Liver (tissue), 9 donors: ENCODE data around the gene PAIP2B. TPM values are rescaled to one million over a fixed set of nuclear protein-coding genes. Genes with fewer than 3 reads are reported as not detected.

Experiments
- DNase-seq: peaks from one replicate; pipeline ENCODE4 v3.0.0-alpha.2; 2017; ENCODE audit warnings: low spot score
- H3K27ac ChIP-seq, 2 donors: one replicate each; pipeline ENCODE4 v1.7.0; 2013; ENCODE audit warnings: inconsistent platforms in 2 of 2, low read length in 2 of 2, control low read depth in 1 of 2, low read depth in 1 of 2, mild to moderate bottlenecking in 1 of 2
- H3K27me3 ChIP-seq, 4 donors: one replicate each; pipeline versions ENCODE4 v1.6.1 to v1.7.0; 2013; ENCODE audit warnings: low read length in 3 of 4, inconsistent platforms in 1 of 4, mild to moderate bottlenecking in 1 of 4, moderate library complexity in 1 of 4; ENCODE audit not compliant: control insufficient read depth in 4 of 4, insufficient read depth in 4 of 4
- H3K36me3 ChIP-seq, 4 donors: one replicate each; pipeline versions ENCODE4 v1.6.1 to v1.7.0; 2013; ENCODE audit warnings: low read length in 3 of 4, mild to moderate bottlenecking in 3 of 4, low read depth in 1 of 4, moderate library complexity in 1 of 4; ENCODE audit not compliant: control insufficient read depth in 4 of 4, insufficient read depth in 3 of 4
- H3K4me1 ChIP-seq, 4 donors: one replicate each; pipeline versions ENCODE4 v1.6.1 to v1.7.0; 2013; ENCODE audit warnings: low read length in 3 of 4, mild to moderate bottlenecking in 3 of 4, moderate library complexity in 1 of 4; ENCODE audit not compliant: control insufficient read depth in 4 of 4, insufficient read depth in 4 of 4
- H3K4me3 ChIP-seq, 3 donors: one replicate each; pipeline versions ENCODE4 v1.6.1 to v1.7.0; 2013; ENCODE audit warnings: low read length in 3 of 3, control low read depth in 1 of 3, low read depth in 1 of 3, mild to moderate bottlenecking in 1 of 3
- H3K9ac ChIP-seq, 2 donors: one replicate each; pipeline ENCODE4 v1.7.0; 2013; ENCODE audit warnings: low read length in 2 of 2, mild to moderate bottlenecking in 2 of 2, moderate library complexity in 2 of 2, control low read depth in 1 of 2, low read depth in 1 of 2
- H3K9me3 ChIP-seq, 4 donors: one replicate each; pipeline versions ENCODE4 v1.6.1 to v1.7.0; 2013; ENCODE audit warnings: low read length in 3 of 4; ENCODE audit not compliant: control insufficient read depth in 4 of 4
- ATF3 ChIP-seq: IDR thresholded peaks from 2 replicates; pipeline ENCODE4 v1.6.1; 2016; ENCODE audit warnings: antibody characterized with exemption
- CTCF ChIP-seq: fragments of 150-350 bp; IDR thresholded peaks from 2 replicates; pipeline ENCODE4 v1.5.1; 2017; ENCODE audit warnings: improper control_type of control experiment, low read depth, low read length; ENCODE audit not compliant: missing input control
- EGR1 ChIP-seq, 2 donors: IDR thresholded peaks; 2 replicates each; pipeline ENCODE4 v1.6.1; 2016 to 2018; ENCODE audit warnings: antibody characterized with exemption in 2 of 2, low read depth in 2 of 2
- FOXA1 ChIP-seq: IDR thresholded peaks from 2 replicates; pipeline ENCODE4 v1.6.1; 2016; ENCODE audit warnings: antibody characterized with exemption
- FOXA2 ChIP-seq: IDR thresholded peaks from 2 replicates; pipeline ENCODE4 v1.6.1; 2016; ENCODE audit warnings: antibody characterized with exemption
- GABPA ChIP-seq, 2 donors: IDR thresholded peaks in 1 of 2; conservative IDR thresholded peaks in 1 of 2; 2 replicates each; pipeline ENCODE4 v1.6.1; 2016; ENCODE audit warnings: antibody characterized with exemption in 2 of 2, mild to moderate bottlenecking in 1 of 2, moderate library complexity in 1 of 2
- HNF4A ChIP-seq, 2 donors: conservative IDR thresholded peaks; 2 replicates each; pipeline ENCODE4 v1.6.1; 2016; ENCODE audit warnings: antibody characterized with exemption in 2 of 2, mild to moderate bottlenecking in 2 of 2
- HNF4G ChIP-seq: IDR thresholded peaks from 2 replicates; pipeline ENCODE4 v1.6.1; 2016; ENCODE audit warnings: antibody characterized with exemption
- JUND ChIP-seq, 2 donors: IDR thresholded peaks; 2 replicates each; pipeline ENCODE4 v1.6.1; 2016; ENCODE audit warnings: antibody characterized with exemption in 2 of 2
- NR2F2 ChIP-seq: IDR thresholded peaks from 2 replicates; pipeline ENCODE4 v1.6.1; 2016; ENCODE audit warnings: antibody characterized with exemption
- RAD21 ChIP-seq, 2 donors: IDR thresholded peaks; 2 replicates each; pipeline ENCODE4 v1.6.1; 2016; ENCODE audit warnings: antibody characterized with exemption in 2 of 2, mild to moderate bottlenecking in 2 of 2
- RXRA ChIP-seq, 2 donors: IDR thresholded peaks; 2 replicates each; pipeline ENCODE4 v1.6.1; 2017 to 2018; ENCODE audit warnings: antibody characterized with exemption in 2 of 2, mild to moderate bottlenecking in 1 of 2
- SP1 ChIP-seq: IDR thresholded peaks from 2 replicates; pipeline ENCODE4 v1.6.1; 2018; ENCODE audit warnings: antibody characterized with exemption, mild to moderate bottlenecking
- TAF1 ChIP-seq: conservative IDR thresholded peaks from 2 replicates; pipeline ENCODE4 v1.6.1; 2016; ENCODE audit warnings: antibody characterized with exemption, mild to moderate bottlenecking
- YY1 ChIP-seq: IDR thresholded peaks from 2 replicates; pipeline ENCODE4 v1.6.1; 2016; ENCODE audit warnings: antibody characterized with exemption, mild to moderate bottlenecking
- ZBTB33 ChIP-seq: IDR thresholded peaks from 2 replicates; pipeline ENCODE4 v1.6.1; 2016; ENCODE audit warnings: antibody characterized with exemption
- whole genome bisulfite sequencing: extraction: QIAGEN DNeasy Blood & Tissue Kit; methylation state at CpG from one replicate; pipeline ENCODE4 v1.1.7; 2013; 5-methylcytosine and 5-hydroxymethylcytosine counted together
- polyA plus RNA-seq, 2 donors: library from polyadenylated mRNA; stranded (reverse) in 1 of 2; unstranded in 1 of 2; fragments of 200-250 nt in 1 of 2; fragments of >200 nt in 1 of 2; fragmentation: Nextera tagmentation in 1 of 2; extraction: Ambion mirVana in 1 of 2; gene quantifications; one replicate each; pipeline versions ENCODE4 v1.2.1 to v1.2.3, GENCODE V29; 2013 to 2015
- total RNA-seq, 2 donors: library from RNA; depleted of rRNA; stranded (reverse); fragments of >200 nt; gene quantifications; one replicate each; pipeline ENCODE4 v1.2.3, GENCODE V29; 2014
- TF ChIP-seq, protein P1 (sequence below): IDR thresholded peaks from 2 replicates; pipeline ENCODE4 v1.6.1; 2016; ENCODE audit warnings: antibody characterized with exemption
- TF ChIP-seq, protein P2 (sequence below): IDR thresholded peaks from 2 replicates; pipeline ENCODE4 v1.6.1; 2016; ENCODE audit warnings: antibody characterized with exemption, mild to moderate bottlenecking
- donor health status: healthy.
- donor health status: healthy.
- donor health status: healthy.
- donor health status: healthy.
- donor health status: healthy.

Gene PAIP2B
- total and polyA plus RNA-seq, 4 donors = 4.8 to 28.6 (median 10.6) TPM

DNA sequence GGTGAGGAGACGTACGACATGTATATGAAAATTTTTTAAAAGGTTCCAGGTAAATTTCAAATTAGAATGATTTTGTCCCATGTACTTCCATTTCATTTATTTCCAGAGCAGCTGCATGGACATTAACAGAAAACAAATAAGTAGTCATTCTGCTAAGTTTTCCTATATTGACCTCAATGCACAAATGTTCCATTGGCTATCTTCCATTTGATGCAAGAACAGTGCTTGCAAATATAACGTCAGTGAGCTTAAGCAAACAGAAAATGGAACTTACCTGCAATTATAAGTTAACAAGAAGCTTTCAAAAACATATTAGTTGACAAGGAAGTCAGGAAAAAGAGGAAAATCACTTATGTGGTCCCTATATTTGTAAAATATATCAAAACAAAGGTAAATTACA, 16.6 kb downstream of the PAIP2B start:
- H3K36me3 ChIP-seq = no peaks in the 10 kb centered on the region
- peak overlapping the region; percentile 56 to 76 for H3K27ac ChIP-seq
- TF ChIP-seq HNF4A (conservative IDR thresholded peaks at IDR 0.05) (peak; percentile 57 to 68), NR2F2 (no peak), GABPA (IDR thresholded peaks at IDR 0.05 in 1 of 2, conservative IDR thresholded peaks at IDR 0.05 in 1 of 2) (no peak), ZBTB33 (peak; percentile 73), ATF3 (peak; percentile 68), TAF1 (no peak), RXRA (IDR thresholded peaks at IDR 0.05) (peak; percentile 67 to 69), SP1 (peak; percentile 83), EGR1 (IDR thresholded peaks at IDR 0.05; ENCODE audit: low read depth in 2 of 2) (peak; percentile 61 to 93), YY1 (peak; percentile 96), FOXA1 (peak; percentile 46), HNF4G (no peak), CTCF (no peak), JUND (IDR thresholded peaks at IDR 0.05) (peak; percentile 33 to 80), FOXA2 (peak; percentile 76), RAD21 (IDR thresholded peaks at IDR 0.05) (peak; percentile 10 to 15)
- TF ChIP-seq, protein P1, sequence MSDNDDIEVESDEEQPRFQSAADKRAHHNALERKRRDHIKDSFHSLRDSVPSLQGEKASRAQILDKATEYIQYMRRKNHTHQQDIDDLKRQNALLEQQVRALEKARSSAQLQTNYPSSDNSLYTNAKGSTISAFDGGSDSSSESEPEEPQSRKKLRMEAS = peak; percentile 39
- TF ChIP-seq, protein P2, sequence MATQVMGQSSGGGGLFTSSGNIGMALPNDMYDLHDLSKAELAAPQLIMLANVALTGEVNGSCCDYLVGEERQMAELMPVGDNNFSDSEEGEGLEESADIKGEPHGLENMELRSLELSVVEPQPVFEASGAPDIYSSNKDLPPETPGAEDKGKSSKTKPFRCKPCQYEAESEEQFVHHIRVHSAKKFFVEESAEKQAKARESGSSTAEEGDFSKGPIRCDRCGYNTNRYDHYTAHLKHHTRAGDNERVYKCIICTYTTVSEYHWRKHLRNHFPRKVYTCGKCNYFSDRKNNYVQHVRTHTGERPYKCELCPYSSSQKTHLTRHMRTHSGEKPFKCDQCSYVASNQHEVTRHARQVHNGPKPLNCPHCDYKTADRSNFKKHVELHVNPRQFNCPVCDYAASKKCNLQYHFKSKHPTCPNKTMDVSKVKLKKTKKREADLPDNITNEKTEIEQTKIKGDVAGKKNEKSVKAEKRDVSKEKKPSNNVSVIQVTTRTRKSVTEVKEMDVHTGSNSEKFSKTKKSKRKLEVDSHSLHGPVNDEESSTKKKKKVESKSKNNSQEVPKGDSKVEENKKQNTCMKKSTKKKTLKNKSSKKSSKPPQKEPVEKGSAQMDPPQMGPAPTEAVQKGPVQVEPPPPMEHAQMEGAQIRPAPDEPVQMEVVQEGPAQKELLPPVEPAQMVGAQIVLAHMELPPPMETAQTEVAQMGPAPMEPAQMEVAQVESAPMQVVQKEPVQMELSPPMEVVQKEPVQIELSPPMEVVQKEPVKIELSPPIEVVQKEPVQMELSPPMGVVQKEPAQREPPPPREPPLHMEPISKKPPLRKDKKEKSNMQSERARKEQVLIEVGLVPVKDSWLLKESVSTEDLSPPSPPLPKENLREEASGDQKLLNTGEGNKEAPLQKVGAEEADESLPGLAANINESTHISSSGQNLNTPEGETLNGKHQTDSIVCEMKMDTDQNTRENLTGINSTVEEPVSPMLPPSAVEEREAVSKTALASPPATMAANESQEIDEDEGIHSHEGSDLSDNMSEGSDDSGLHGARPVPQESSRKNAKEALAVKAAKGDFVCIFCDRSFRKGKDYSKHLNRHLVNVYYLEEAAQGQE = peak; percentile 87
- H3K9ac ChIP-seq = peak overlapping the region in 1 of 2 donors; percentile 47
- no peaks in the 10 kb centered on the region for H3K9me3 ChIP-seq
- H3K4me3 ChIP-seq = no peak overlapping the region
- H3K27me3 ChIP-seq = no peaks in the 10 kb centered on the region
- peaks cover 5 to 26% (median 8%) of the 10 kb centered on the region in 4 donors for H3K4me1 ChIP-seq
- DNase-seq = no peak
- 71% methylated on average over 3 of the region's 3 CpGs for WGBS
